Measurements from ENCODE around the gene CD37. TPM values are rescaled to one million over a fixed set of nuclear protein-coding genes. Genes with fewer than 3 reads are reported as not detected.

The CD37 gene
- total RNA-seq, 6 experiments from 2014 or later, result not detected

DNA sequence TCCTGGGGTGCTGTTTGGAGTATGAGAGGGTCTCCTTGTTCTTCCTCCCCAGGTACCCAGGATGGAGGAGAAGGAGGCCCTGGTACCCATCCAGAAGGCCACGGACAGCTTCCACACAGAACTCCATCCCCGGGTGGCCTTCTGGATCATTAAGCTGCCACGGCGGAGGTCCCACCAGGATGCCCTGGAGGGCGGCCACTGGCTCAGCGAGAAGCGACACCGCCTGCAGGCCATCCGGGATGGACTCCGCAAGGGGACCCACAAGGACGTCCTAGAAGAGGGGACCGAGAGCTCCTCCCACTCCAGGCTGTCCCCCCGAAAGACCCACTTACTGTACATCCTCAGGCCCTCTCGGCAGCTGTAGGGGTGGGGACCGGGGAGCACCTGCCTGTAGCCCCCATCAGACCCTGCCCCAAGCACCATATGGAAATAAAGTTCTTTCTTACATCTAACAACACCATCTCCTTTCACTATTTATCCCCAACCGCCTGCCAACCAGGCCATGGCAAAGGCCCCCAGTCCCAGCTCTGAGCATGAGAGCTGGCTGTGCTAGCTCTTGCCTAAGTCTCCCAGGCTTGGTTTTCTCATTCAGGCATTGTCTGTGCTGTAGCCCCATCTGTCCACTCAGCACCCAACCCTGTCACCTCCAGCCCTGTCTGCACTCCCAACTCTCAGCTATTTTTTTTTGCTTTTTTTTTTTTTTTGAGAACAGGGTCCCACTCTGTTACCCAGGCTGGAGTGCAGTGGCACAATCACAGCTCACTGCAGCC lies 39.6 kb downstream of the CD37 start:
- peaks cover 34% of the 10 kb centered on the region for H3K27me3 Mint-ChIP-seq (ENCODE audit: insufficient read depth)
- no peak overlapping the region for H3K4me3 Mint-ChIP-seq
- no peak overlapping the region for H3K27ac Mint-ChIP-seq
- TF ChIP-seq, protein P1, sequence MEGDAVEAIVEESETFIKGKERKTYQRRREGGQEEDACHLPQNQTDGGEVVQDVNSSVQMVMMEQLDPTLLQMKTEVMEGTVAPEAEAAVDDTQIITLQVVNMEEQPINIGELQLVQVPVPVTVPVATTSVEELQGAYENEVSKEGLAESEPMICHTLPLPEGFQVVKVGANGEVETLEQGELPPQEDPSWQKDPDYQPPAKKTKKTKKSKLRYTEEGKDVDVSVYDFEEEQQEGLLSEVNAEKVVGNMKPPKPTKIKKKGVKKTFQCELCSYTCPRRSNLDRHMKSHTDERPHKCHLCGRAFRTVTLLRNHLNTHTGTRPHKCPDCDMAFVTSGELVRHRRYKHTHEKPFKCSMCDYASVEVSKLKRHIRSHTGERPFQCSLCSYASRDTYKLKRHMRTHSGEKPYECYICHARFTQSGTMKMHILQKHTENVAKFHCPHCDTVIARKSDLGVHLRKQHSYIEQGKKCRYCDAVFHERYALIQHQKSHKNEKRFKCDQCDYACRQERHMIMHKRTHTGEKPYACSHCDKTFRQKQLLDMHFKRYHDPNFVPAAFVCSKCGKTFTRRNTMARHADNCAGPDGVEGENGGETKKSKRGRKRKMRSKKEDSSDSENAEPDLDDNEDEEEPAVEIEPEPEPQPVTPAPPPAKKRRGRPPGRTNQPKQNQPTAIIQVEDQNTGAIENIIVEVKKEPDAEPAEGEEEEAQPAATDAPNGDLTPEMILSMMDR (IDR thresholded peaks at IDR 0.05), result no peak
- H3K4me1 Mint-ChIP-seq (ENCODE audit: low read depth), result no peaks in the 10 kb centered on the region
- H3K9me3 Mint-ChIP-seq, result peaks cover 12% of the 10 kb centered on the region
- no peak for DNase-seq
- H3K36me3 Mint-ChIP-seq (ENCODE audit: low read depth), result no peaks in the 10 kb centered on the region; the same call in 1 of the 2 replicates

DNA sequence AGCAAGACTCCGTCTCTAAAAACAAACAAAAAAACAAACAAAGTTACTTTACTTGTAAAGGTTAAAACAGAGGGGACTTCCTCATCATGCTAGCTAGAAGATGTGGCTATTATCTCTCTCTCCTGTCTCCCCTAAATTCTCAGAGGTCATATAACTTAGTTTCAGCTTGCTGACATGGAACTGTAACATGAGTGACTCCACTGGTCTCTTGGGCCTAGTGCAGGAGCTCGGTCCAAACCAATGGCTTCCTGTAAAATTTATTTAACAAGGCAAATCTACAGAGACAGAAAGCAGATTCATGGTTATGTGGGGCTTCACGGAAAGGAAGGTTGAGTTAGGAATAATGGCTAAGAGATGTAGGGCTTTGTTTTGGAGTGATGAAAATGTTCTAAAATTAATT lies 43.3 kb downstream of the CD37 start:
- no peaks in the 10 kb centered on the region for H3K4me1 Mint-ChIP-seq (ENCODE audit: low read depth)
- H3K27ac Mint-ChIP-seq, result no peak overlapping the region
- peaks cover 19% of the 10 kb centered on the region for H3K9me3 Mint-ChIP-seq
- no peak for DNase-seq
- no peak overlapping the region for H3K4me3 Mint-ChIP-seq
- TF ChIP-seq, protein P1 (IDR thresholded peaks at IDR 0.05), result no peak
- no peaks in the 10 kb centered on the region for H3K36me3 Mint-ChIP-seq (ENCODE audit: low read depth)
- H3K27me3 Mint-ChIP-seq (ENCODE audit: insufficient read depth), result peaks cover 28% of the 10 kb centered on the region

DNA sequence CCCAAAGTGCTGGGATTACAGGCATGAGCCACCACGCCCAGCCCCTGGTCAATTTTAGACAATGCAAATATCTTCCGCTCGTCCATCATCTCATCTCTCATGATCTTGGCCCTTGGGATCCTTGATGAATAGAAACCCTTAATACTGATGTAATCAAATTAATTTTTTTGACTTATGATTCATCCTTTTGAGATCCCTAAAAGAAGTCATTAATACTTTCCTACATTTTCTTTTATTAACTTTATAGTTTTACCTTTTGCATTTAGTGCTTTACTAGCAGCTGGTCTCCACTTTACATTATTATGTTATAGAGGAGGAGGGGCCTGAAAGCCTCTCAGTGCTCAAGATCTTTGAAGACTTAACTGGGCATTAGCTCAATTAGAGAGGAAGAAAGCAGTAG lies 45.2 kb downstream of the CD37 start:
- Mint-ChIP-seq H3K27me3 (ENCODE audit: insufficient read depth) (peaks cover 20% of the 10 kb centered on the region), H3K4me1 (ENCODE audit: low read depth) (no peaks in the 10 kb centered on the region), H3K9me3 (peaks cover 19% of the 10 kb centered on the region), H3K36me3 (ENCODE audit: low read depth) (no peaks in the 10 kb centered on the region), H3K4me3 (no peak overlapping the region), H3K27ac (no peak overlapping the region)
- TF ChIP-seq, protein P1 (IDR thresholded peaks at IDR 0.05), result no peak
- no peak for DNase-seq

DNA sequence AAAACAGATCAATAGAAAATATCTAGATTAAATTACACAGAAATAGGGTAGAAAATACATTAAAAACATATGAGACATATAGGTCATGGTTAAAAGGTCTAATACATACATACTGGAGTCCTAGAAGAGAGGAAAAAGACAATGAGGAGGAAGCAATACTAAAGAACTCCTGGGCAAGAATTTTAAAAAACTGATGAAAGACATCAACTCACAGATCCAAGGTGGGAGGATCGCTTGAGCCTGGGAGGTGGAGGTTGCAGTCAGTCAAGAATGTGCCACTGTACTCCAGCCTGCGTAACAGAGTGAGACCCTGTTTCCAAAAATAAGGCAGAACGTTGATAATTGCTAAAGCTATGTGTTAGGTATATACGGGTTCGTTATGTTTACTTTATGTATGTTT lies 47.4 kb downstream of the CD37 start:
- H3K27me3 Mint-ChIP-seq (ENCODE audit: insufficient read depth), result peaks cover 9% of the 10 kb centered on the region
- no peaks in the 10 kb centered on the region for H3K36me3 Mint-ChIP-seq (ENCODE audit: low read depth)
- H3K4me3 Mint-ChIP-seq, result no peak overlapping the region
- H3K9me3 Mint-ChIP-seq, result peaks cover 19% of the 10 kb centered on the region
- H3K4me1 Mint-ChIP-seq (ENCODE audit: low read depth), result no peaks in the 10 kb centered on the region
- TF ChIP-seq, protein P1 (IDR thresholded peaks at IDR 0.05), result no peak
- no peak for DNase-seq
- H3K27ac Mint-ChIP-seq, result no peak overlapping the region

DNA sequence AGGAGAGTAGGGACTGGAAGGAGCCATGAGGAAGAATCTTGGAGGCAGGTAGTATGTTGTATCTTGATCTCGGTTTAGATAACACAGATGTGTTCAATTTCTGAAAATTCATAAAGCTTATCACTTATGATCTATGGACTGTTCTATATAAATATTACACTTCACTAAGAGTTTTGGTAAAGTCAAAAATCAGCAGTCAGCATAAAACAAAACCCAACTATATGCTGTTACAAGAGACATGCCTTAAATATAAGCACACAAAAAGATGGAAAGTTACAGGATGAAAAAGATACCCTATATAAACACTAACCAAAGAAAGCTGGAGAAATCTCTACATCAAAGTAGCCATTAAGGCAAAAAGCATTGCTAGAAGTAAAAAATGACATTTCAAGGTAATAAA lies 48.4 kb downstream of the CD37 start:
- H3K9me3 Mint-ChIP-seq, result peaks cover 19% of the 10 kb centered on the region
- peaks cover 12% of the 10 kb centered on the region for H3K27me3 Mint-ChIP-seq (ENCODE audit: insufficient read depth)
- no peak overlapping the region for H3K4me3 Mint-ChIP-seq
- TF ChIP-seq, protein P1 (IDR thresholded peaks at IDR 0.05), result no peak
- no peak for DNase-seq
- H3K36me3 Mint-ChIP-seq (ENCODE audit: low read depth), result no peaks in the 10 kb centered on the region
- H3K4me1 Mint-ChIP-seq (ENCODE audit: low read depth), result no peaks in the 10 kb centered on the region
- H3K27ac Mint-ChIP-seq, result no peak overlapping the region

Data from HFFc6 (cell line).